ENCODE data around the gene PKLR. TPM values are rescaled to one million over a fixed set of nuclear protein-coding genes. Genes with fewer than 3 reads are reported as not detected.

Gene PKLR
- total RNA-seq, 1 experiment from 2014 or later, result 0.17 TPM

DNA sequence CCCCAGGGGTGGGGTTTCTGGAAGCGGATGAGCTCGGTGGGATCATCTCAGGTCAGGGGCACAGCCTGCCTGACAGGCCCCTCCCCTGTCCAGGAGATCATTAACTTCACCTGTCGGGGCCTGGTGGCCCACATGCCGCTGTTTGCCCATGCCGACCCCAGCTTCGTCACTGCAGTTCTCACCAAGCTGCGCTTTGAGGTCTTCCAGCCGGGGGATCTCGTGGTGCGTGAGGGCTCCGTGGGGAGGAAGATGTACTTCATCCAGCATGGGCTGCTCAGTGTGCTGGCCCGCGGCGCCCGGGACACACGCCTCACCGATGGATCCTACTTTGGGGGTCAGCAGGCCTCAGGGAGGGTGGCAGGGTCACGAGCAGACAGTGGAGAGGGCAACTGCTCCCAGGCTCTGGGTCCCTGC, 15.6 kb downstream of the PKLR start:
- intact Hi-C loops (cut with micrococcal nuclease), result no loop called here
- Histone ChIP-seq H3K4me3 (replicated peaks in 1 of 2; ENCODE audit: low read depth in 1 of 2, low read length in 2 of 2) (no peak overlapping the region), H3K9me3 (ENCODE audit: control insufficient read depth in 1 of 2, insufficient read depth in 1 of 2, low read depth in 1 of 2, low read length in 2 of 2) (no peaks in the 10 kb centered on the region), H3K36me3 (ENCODE audit: control insufficient read depth in 1 of 2, insufficient read depth in 2 of 2, low read length in 2 of 2) (no peaks in the 10 kb centered on the region), H3K79me2 (ENCODE audit: insufficient read depth, low read length) (no peaks in the 10 kb centered on the region), H3K4me2 (ENCODE audit: low read length) (no peak overlapping the region), H3K9me2 (ENCODE audit: insufficient read depth) (no peaks in the 10 kb centered on the region), H2AFZ (ENCODE audit: low read depth, low read length, poor library complexity, severe bottlenecking) (no peak overlapping the region), H3K4me1 (ENCODE audit: control insufficient read depth in 1 of 2, insufficient read depth in 2 of 2, low read length in 2 of 2) (no peaks in the 10 kb centered on the region), H4K20me1 (ENCODE audit: insufficient read depth) (no peaks in the 10 kb centered on the region), H3K27me3 (ENCODE audit: insufficient read depth, low read length) (no peaks in the 10 kb centered on the region), H3K9ac (ENCODE audit: low read length) (no peak overlapping the region), H3K27ac (ENCODE audit: low read depth, low read length) (no peak overlapping the region)
- CTCF ChIA-PET, result no interaction called here
- TF ChIP-seq ZFX (IDR thresholded peaks at IDR 0.05), result no peak
- no peak for TF ChIP-seq SRF (IDR thresholded peaks at IDR 0.05; ENCODE audit: low read depth)
- TF ChIP-seq, protein P1, sequence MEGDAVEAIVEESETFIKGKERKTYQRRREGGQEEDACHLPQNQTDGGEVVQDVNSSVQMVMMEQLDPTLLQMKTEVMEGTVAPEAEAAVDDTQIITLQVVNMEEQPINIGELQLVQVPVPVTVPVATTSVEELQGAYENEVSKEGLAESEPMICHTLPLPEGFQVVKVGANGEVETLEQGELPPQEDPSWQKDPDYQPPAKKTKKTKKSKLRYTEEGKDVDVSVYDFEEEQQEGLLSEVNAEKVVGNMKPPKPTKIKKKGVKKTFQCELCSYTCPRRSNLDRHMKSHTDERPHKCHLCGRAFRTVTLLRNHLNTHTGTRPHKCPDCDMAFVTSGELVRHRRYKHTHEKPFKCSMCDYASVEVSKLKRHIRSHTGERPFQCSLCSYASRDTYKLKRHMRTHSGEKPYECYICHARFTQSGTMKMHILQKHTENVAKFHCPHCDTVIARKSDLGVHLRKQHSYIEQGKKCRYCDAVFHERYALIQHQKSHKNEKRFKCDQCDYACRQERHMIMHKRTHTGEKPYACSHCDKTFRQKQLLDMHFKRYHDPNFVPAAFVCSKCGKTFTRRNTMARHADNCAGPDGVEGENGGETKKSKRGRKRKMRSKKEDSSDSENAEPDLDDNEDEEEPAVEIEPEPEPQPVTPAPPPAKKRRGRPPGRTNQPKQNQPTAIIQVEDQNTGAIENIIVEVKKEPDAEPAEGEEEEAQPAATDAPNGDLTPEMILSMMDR (IDR thresholded peaks at IDR 0.05 in 2 of 3, conservative IDR thresholded peaks at IDR 0.05 in 1 of 3; ENCODE audit: borderline replicate concordance in 1 of 3, insufficient read depth in 1 of 3, low read depth in 2 of 3, low read length in 2 of 3), result no peak
- TF ChIP-seq EGR1 (IDR thresholded peaks at IDR 0.05; ENCODE audit: low read depth), result no peak
- TF ChIP-seq, protein P2, sequence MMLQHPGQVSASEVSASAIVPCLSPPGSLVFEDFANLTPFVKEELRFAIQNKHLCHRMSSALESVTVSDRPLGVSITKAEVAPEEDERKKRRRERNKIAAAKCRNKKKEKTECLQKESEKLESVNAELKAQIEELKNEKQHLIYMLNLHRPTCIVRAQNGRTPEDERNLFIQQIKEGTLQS (IDR thresholded peaks at IDR 0.05), result no peak
- TF ChIP-seq CEBPB (IDR thresholded peaks at IDR 0.05; ENCODE audit: low read depth), result no peak
- TF ChIP-seq ELF1 (IDR thresholded peaks at IDR 0.05; ENCODE audit: borderline replicate concordance, low read depth), result no peak
- no peak for TF ChIP-seq RAD21 (IDR thresholded peaks at IDR 0.05; ENCODE audit: low read depth)
- TF ChIP-seq ZNF274 (IDR thresholded peaks at IDR 0.05; ENCODE audit: low read depth, low read length), result no peak
- TF ChIP-seq POLR2AphosphoS5 (IDR thresholded peaks at IDR 0.05; ENCODE audit: low read depth, low read length), result no peak
- no peak for TF ChIP-seq EZH2 (IDR thresholded peaks at IDR 0.05)
- no peak for TF ChIP-seq SIN3A (IDR thresholded peaks at IDR 0.05; ENCODE audit: low read depth)
- TF ChIP-seq, protein P3, sequence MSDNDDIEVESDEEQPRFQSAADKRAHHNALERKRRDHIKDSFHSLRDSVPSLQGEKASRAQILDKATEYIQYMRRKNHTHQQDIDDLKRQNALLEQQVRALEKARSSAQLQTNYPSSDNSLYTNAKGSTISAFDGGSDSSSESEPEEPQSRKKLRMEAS (IDR thresholded peaks at IDR 0.05), result no peak
- no peak for TF ChIP-seq CBX3 (IDR thresholded peaks at IDR 0.05; ENCODE audit: low read depth)
- no peak for TF ChIP-seq SP1 (IDR thresholded peaks at IDR 0.05; ENCODE audit: low read depth)
- no TSS peak for BruUV-seq (replicated peaks)
- no peak for ATAC-seq
- RAD21 ChIA-PET (ENCODE audit: low non-redundant PET in 1 of 2, low total read pairs in 2 of 2, uncharacterized antibody in 2 of 2, unreplicated experiment in 2 of 2), result interaction anchor here in 1 of 2 experiments (0.8 kb wide), 1 partner anchor 9 kb away, joined by 3 read pairs; the partner anchor contains the start of gene HCN3
- no peak for DNase-seq (ENCODE audit: low read depth, low spot score)
- POLR2A ChIA-PET, result no interaction called here
